GM12891 (cell line): ENCODE measurements around the gene MISP3.

ENCODE experiments used
- POLR2A ChIP-seq: IDR thresholded peaks from 2 replicates; pipeline ENCODE4 v1.6.1; 2011; ENCODE audit warnings: low read depth, low read length, control low read depth
- POLR2AphosphoS5 ChIP-seq: IDR thresholded peaks from 2 replicates; pipeline ENCODE4 v1.6.1; 2011; ENCODE audit warnings: low read depth, low read length, control low read depth
- TAF1 ChIP-seq: IDR thresholded peaks from 2 replicates; pipeline ENCODE4 v1.6.1; 2011; ENCODE audit warnings: low read depth, low read length, control low read depth

GRCh38 chr19:14061751-14062557, 10.6 kb upstream of the MISP3 start, which contains the start of gene PALM3:
- TF ChIP-seq POLR2A (no peak), POLR2AphosphoS5 (no peak), TAF1 (no peak)
